GM18951 (cell line): Measurements from ENCODE around the gene STARD13.
A peak's percentile ranks its signal among the peaks of the same experiment; 100 is the strongest.

Experiments
- POLR2A ChIP-seq: IDR thresholded peaks from 4 replicates; pipeline ENCODE4 v1.6.1; 2011; ENCODE audit warnings: mild to moderate bottlenecking; ENCODE audit not compliant: insufficient read length, insufficient read depth; ENCODE audit errors: extremely low read depth
- in situ Hi-C: fragments of 300-500 bp; cut with MboI; formaldehyde crosslinking; loops from one replicate; pipeline ENCODE4 v1.12.0; 2022; ENCODE audit warnings: low sequenced_read_pairs, mixed read lengths, inconsistent platforms; ENCODE audit not compliant: unreplicated experiment

The STARD13 gene

DNA sequence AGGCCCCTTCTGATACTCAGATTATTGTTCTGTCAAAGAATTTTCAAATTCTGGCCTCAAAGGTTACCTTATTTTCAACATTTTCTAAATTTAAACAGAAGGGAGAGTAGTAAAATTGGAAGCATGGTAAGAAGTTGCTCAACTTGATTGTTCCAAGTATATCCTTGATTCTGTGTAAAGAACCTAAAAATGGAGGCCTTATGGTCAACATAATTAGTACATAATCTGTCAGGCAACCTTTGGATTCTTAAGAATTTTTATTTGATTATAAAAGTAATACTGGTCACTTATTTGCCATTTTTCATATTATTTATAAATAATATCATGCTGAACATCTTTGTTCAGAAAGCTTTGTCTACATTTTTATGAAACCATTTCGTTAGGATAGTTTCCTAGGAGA lies 83.9 kb downstream of the STARD13 start:
- TF ChIP-seq POLR2A = no peak
- in situ Hi-C loops = loop anchor here (25.0 kb wide), 1 partner anchor 336 kb away; no protein-coding TSS in a partner anchor

DNA sequence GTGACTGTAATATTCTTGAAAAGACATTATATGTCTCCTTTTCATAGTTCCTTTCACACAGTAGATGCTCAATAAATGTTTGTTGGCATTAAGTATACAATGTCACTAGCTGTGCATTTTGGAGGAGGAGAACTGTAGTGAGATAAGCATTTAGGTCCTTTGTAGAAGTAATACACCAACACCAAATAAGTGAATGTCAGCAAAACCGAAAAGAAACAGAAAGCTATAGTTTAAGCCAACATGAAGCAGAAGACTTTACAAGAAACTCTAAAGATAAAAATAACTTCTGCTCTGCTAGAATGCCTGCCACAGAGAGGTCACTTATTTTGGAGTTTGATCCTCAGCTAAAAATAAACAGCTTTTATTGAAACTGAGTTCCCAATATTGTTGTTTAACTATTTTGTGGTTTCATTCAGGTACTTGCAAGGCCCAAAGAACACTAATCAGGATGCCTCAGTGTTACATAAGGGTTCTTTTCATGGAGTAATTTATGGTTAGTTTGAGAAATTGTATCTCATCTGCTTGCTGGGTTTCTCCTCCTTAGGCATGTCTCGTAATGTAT lies 86.2 kb downstream of the STARD13 start:
- in situ Hi-C loops = no loop called here
- no peak for TF ChIP-seq POLR2A

DNA sequence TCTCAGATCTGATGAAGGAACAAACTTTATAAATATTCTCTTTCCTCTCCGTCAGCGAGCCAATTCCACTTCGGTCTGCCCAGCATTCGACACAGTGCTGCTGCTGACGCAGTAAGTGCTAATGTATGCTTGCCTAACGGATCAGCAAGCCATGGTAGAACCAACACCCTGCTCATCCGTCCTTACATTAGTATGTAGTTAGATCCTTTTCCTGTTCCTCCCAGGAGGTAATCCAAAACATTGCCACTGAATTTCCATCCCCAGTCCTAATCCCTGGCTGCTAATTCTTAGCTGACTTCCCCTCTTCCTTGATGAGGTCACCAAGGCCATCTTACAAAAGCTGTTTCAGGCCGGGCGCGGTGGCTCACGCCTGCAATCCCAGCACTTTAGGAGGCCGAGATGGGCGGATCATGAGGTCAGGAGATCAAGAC lies 88.0 kb downstream of the STARD13 start:
- in situ Hi-C loops = no loop called here
- TF ChIP-seq POLR2A = no peak

DNA sequence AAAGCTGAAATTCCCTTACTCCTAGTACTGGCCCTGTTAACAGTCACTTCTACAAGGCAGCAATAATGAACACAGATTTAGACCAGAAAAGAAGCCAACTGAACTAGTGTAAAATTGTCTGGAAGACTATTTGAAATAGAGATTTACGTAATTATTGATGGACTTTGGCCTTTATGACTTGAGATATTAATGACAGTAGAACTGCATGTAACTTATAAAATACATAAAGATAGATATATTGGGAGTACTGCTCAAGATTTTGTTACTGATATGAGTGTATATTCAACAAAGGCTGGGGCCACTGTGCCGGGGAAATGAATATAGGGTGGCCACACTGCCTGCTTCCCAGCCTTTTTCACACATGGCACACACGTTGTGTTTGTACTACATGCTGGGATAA lies 88.8 kb downstream of the STARD13 start:
- no peak for TF ChIP-seq POLR2A
- in situ Hi-C loops = no loop called here

DNA sequence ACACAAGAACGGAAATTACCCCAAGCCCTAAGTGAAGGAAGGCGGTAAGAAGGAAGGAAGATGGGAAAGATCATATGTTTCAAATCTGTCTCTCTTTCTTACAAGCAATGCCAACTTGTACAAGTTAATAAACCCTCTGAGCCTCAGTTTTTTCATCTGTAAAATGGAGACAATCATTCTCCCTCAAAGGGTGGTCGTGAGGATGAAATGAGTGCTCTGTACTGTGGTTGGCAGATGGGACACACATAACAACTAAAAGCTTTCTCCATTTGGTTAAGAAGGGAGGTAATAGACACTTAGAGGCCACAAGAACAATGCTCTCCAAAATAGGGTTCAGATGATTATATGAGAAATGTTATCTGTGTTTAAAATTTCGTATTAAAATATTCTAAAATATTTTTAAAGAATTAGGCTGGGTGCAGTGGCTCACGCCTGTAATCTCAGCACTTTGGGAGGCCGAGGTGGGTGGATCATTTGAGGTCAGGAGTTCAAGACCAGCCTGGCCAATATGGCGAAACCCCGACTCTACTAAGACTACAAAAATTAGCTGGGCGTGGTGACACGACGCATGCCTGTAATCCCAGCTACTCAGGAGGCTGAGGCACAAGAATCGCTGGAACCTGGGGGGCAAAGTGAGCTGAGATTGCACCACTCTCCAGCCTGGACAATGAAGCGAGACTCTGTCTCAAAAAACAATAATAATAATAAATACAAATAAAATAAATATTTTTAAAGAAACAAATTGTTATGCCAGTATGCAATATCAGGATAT lies 89.7 kb downstream of the STARD13 start:
- in situ Hi-C loops = no loop called here
- TF ChIP-seq POLR2A = no peak

DNA sequence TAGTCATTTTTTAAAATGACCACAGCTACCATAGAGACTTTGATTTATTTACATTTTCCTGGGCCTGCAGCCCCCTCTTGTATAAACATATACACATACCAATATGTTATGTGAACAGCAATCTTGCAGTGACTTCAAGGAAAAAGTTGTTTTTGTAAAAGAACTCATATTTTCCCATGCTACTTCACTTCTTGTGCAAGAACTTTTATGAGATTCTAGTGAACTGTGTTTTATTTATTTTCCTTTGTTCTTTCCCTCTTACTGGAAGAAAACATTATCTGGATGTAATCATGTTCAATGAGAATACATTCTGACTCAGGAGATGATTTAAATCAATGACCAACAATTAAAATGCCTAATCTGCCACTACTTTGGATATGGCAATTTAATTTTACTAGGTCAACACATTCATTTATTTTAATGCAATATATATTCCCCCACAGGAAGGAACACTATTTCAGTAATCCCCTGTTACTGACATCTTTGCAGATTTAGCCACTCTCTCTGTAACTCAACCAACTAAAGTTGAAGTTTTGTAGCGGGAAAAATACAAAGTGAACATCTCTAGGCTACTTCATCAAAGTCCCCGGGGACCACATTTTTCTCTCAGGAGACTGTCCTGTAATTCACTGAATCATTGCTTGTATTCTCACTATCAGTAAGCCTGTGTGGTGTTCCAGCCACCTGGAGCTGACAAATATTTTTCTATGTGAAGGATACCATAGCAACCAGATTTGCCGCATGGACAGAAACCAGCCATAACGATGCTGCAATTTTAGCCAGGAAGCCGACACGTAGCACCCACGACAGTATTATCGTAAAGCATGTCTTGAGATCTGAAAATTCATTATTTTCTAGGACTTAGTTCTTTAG lies 90.5 kb downstream of the STARD13 start:
- TF ChIP-seq POLR2A = peak; percentile 15
- in situ Hi-C loops = no loop called here

DNA sequence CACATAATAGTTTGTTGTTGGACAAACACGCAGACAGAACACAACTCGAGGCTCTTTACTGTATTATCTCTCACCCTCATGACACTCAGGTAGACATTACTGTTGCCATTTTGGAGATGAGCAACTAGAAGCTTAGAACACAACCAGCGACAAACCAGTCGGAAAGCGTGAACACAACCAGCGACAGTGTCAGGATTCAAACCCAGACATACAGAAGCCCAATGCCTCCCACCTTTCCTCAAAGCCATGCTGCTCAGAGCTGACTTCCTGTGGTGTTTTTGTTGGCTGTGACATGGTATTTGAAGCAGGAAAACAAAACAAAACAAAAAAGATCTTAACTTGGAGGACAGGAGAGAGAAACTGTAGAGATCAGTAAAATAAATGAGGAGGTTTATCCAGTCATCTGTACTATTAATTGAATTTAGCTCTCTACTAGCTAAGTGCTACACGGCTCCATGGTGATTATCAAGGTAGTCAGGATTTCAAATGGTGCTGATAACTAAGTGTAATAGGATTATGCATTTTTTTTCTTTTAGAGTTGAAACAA lies 92.1 kb downstream of the STARD13 start:
- in situ Hi-C loops = no loop called here
- no peak for TF ChIP-seq POLR2A

DNA sequence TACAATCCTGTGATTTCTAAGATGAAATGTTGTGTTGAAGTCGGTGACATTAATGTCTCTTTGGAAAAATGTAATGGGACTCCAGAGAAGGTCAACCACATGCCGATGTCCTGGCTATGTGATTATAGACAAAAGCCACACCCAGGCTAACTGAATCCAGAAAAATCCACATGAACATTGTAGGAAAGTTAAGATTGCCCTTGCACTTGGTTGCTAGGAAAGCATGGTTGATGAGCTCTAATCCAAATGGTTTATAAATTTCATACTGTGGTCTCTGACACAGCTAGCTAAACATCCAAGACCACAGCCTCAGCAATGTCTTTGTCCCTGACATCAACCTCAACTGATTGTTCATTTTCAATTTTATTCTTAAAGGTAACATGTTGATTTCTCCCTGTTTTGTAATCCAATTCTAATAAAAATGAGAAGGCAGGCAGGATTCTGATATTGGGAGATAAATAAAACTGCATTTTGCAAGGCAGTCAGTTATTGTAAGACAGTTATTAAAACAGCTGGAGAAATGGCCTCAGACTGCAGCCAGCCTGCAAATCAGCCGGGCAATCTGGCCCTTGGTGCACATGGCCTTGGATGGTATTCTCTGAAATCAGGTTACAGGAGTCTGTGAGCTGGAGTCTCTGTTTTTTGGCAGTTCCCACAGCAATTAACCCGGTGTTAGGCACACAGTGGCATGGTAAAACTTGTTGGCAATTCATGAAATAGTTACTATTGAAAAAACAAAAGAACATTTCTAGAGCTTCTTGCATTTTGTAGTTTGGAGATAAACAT lies 93.9 kb downstream of the STARD13 start:
- in situ Hi-C loops = no loop called here
- no peak for TF ChIP-seq POLR2A

DNA sequence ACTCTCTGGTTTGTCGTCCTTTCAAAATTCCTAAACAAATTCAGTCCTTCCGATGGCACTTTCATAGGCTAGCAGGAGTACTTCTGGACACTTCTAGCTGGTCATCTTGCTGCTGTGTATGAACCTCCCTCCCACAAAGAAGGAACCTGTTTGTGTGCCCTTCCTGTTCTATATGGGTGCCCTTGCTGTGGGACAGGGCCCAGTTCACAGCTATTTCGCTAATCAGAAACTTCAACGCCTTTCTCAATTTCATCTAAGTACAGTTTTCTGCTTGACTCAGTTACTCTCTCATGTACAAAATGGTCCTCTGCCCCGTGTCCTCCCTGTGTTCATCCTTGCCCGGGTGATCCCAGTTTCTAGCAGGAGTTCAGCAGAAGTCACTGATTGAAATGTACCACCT lies 96.1 kb downstream of the STARD13 start:
- TF ChIP-seq POLR2A = no peak
- in situ Hi-C loops = no loop called here

DNA sequence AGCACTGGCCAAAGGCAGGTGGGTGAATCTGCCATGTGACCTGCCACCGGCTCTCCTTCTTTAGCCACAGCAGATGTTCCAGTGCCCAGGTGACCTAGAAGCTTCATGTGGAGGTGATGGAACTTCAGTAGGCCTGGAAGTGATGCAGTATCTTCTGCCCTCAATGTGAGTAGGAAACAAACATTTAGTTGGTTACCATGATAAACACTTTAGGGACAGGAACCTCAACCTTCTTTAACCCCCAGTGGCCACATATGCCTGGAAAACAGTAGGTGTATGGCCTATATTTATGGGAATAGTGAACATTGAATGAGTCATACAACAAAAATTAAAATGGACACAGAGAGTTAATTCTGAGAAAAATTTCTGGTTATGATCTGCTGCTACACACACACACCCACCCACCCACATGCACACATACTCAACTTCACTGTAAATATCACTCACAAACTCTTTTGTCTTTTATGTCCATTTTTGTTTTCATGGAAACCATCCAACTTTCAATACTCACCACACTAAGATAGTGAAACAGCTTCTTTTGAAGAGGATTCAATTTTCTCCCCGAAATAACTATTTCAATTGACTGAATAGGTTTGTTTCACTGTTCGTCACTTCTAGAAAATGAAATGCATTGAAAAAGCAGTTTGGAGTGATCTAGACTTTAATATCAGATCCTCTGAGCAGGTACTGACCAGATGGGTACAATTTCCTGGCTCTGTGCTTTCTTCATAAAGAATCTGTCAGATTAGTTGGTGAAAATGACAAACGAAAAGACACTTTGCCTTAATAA lies 97.3 kb downstream of the STARD13 start:
- in situ Hi-C loops = no loop called here
- TF ChIP-seq POLR2A = no peak

DNA sequence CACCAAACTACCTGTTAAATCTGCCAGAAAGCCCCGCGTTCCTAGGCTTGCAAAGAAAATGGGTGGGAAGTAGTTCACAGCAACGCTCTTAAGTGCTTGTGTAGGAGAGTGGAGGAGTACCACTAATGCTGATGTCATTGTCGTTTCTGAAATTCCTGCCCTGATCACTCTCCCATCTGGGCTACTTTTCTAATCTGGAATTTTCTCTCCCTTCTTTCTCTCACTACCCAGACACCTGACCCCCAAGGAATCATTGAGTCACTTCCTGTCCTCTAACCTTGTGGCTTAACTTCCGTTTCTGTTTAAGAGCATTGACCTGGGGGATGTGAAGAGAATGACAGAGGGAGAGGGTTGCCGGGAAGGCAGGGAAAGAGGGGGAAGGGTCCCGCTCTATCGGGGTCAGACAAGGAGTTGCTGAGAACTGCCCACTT lies 98.7 kb downstream of the STARD13 start:
- in situ Hi-C loops = no loop called here
- no peak for TF ChIP-seq POLR2A

DNA sequence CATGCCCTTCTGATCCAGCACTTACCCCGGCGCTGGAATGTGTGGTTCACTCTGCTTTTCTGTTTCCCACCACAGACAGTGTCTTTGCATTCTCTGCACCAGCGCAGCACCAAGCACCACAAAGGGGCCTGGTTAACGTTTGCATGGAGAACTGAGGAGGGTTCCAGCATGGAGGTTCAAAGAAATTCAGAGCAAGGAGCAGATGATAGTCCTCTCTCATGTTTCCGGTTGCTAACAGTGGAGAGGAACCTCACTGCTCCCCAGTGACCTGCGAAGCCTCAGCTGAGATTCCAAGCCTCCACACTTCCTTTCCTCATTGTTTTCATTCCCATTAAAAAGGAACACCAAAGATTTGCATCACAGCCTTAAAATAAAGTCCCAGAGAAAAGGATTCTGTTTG lies 99.7 kb downstream of the STARD13 start:
- no peak for TF ChIP-seq POLR2A
- in situ Hi-C loops = no loop called here
